H1 (cell line): ENCODE measurements around the gene RAPGEF6. TPM values are rescaled to one million over a fixed set of nuclear protein-coding genes. Genes with fewer than 3 reads are reported as not detected.

ENCODE experiments used
- CTCF ChIA-PET: fragments of 300-600 bp; sonication (Branson Sonifier 250); formaldehyde crosslinking; loops from one replicate; lab custom pipeline; 2021; ENCODE audit not compliant: partially characterized antibody; lab: Charles Lee
- POLR2A ChIA-PET: fragments of 300-600 bp; sonication (Branson Sonifier 250); formaldehyde crosslinking; loops from one replicate; lab custom pipeline; 2021; ENCODE audit warnings: inconsistent platforms; ENCODE audit not compliant: partially characterized antibody; lab: Charles Lee
- DNase-seq, 2 experiments: peaks; one replicate each; pipeline versions ENCODE4 v3.0.0 to v3.0.0-alpha.2; 2010 to 2022; ENCODE audit warnings: low spot score in 2 of 2, low read depth in 1 of 2, mixed read lengths in 1 of 2
- FAIRE-seq: peaks from 2 replicates; lab custom pipeline; 2011; peaks lifted over from hg19 to GRCh38; lab: Jason Lieb, UNC
- H2AFZ ChIP-seq: 2 replicates; pipeline ENCODE4 v1.8.1; 2012; ENCODE audit warnings: low read length, inconsistent platforms
- H2AK5ac ChIP-seq: 2 replicates; pipeline ENCODE4 v1.6.1; 2013; ENCODE audit warnings: low read depth, low read length
- H2BK120ac ChIP-seq: replicated peaks from 2 replicates; pipeline ENCODE3; 2013; ENCODE audit warnings: low read depth, low read length, inconsistent platforms
- H2BK12ac ChIP-seq: 2 replicates; pipeline ENCODE4 v1.6.1; 2013; ENCODE audit warnings: low read depth, low read length
- H2BK15ac ChIP-seq: 2 replicates; pipeline ENCODE4 v1.6.1; 2013; ENCODE audit warnings: low read length
- H2BK20ac ChIP-seq: 2 replicates; pipeline ENCODE4 v1.6.1; 2013; ENCODE audit warnings: low read length
- H2BK5ac ChIP-seq: 2 replicates; pipeline ENCODE4 v1.6.1; 2013; ENCODE audit warnings: low read depth, low read length
- H3K14ac ChIP-seq: 2 replicates; pipeline ENCODE4 v1.6.1; 2013; ENCODE audit warnings: inconsistent platforms; ENCODE audit not compliant: insufficient read length
- H3K18ac ChIP-seq: 2 replicates; pipeline ENCODE4 v1.6.1; 2013; ENCODE audit warnings: low read length; ENCODE audit errors: extremely low read depth
- H3K23ac ChIP-seq: 2 replicates; pipeline ENCODE4 v1.6.1; 2013; ENCODE audit warnings: inconsistent platforms; ENCODE audit not compliant: insufficient read length
- H3K23me2 ChIP-seq: 2 replicates; pipeline ENCODE4 v1.6.1; 2013; ENCODE audit warnings: low read depth, low read length
- H3K27ac ChIP-seq: 2 replicates; pipeline ENCODE4 v1.6.1; 2011; ENCODE audit warnings: low read depth, low read length, inconsistent platforms
- H3K27me3 ChIP-seq, 4 experiments: replicated peaks in 1 of 4; 1 replicate in 1 of 4; 2 replicates in 3 of 4; pipeline versions ENCODE4 v1.6.1 to v1.8.1; 2011 to 2013; ENCODE audit warnings: low read length in 3 of 4, mild to moderate bottlenecking in 3 of 4, inconsistent platforms in 2 of 4, mixed read lengths in 2 of 4, moderate library complexity in 1 of 4; ENCODE audit not compliant: control insufficient read depth in 3 of 4, insufficient read depth in 3 of 4; ENCODE audit errors: extremely low read depth in 1 of 4
- H3K36me3 ChIP-seq, 4 experiments: 2 replicates each; pipeline versions ENCODE4 v1.6.1 to v1.8.1; 2011 to 2013; ENCODE audit warnings: mild to moderate bottlenecking in 4 of 4, low read length in 3 of 4, moderate library complexity in 2 of 4, control low read depth in 1 of 4, inconsistent platforms in 1 of 4; ENCODE audit not compliant: insufficient read depth in 4 of 4, control insufficient read depth in 2 of 4
- H3K4ac ChIP-seq: replicated peaks from 2 replicates; pipeline ENCODE3; 2013; ENCODE audit warnings: low read length, low read depth, mixed read lengths, inconsistent platforms; ENCODE audit not compliant: insufficient read length
- H3K4me1 ChIP-seq, 4 experiments: replicated peaks in 1 of 4; 1 replicate in 1 of 4; 2 replicates in 3 of 4; pipeline versions ENCODE4 v1.6.1 to v1.8.1; 2011 to 2013; ENCODE audit warnings: low read length in 3 of 4, inconsistent platforms in 2 of 4, mixed read lengths in 1 of 4; ENCODE audit not compliant: insufficient read depth in 4 of 4, control insufficient read depth in 3 of 4
- H3K4me2 ChIP-seq, 2 experiments: 2 replicates each; pipeline versions ENCODE4 v1.6.1 to v1.8.1; 2011 to 2013; ENCODE audit warnings: low read depth in 2 of 2, low read length in 2 of 2, control low read depth in 1 of 2, inconsistent platforms in 1 of 2, mild to moderate bottlenecking in 1 of 2; ENCODE audit not compliant: insufficient read depth in 1 of 2
- H3K4me3 ChIP-seq, 4 experiments: fragments of 200-600, 300-600 bp in 1 of 4; sonication (generic), shearing (Covaris generic), sonication (Bioruptor Twin) in 1 of 4; 2 replicates each; pipeline versions ENCODE4 v1.5.1 to v1.8.1; 2011 to 2016; ENCODE audit warnings: low read length in 4 of 4, low read depth in 3 of 4, control low read depth in 2 of 4, inconsistent platforms in 2 of 4, mild to moderate bottlenecking in 2 of 4, mixed read lengths in 1 of 4, moderate library complexity in 1 of 4; ENCODE audit not compliant: insufficient read depth in 2 of 4; ENCODE audit errors: extremely low read depth in 1 of 4
- H3K56ac ChIP-seq: replicated peaks from 2 replicates; pipeline ENCODE3; 2013; ENCODE audit warnings: low read depth, mild to moderate bottlenecking, mixed read lengths, low read length, inconsistent platforms; ENCODE audit not compliant: insufficient read length
- H3K79me1 ChIP-seq: 2 replicates; pipeline ENCODE4 v1.6.1; 2013; ENCODE audit warnings: low read depth, low read length, control low read depth
- H3K79me2 ChIP-seq, 2 experiments: 2 replicates each; pipeline versions ENCODE4 v1.6.1 to v1.8.1; 2012 to 2013; ENCODE audit warnings: low read length in 2 of 2, mild to moderate bottlenecking in 2 of 2, inconsistent platforms in 1 of 2; ENCODE audit not compliant: insufficient read depth in 2 of 2, control insufficient read depth in 1 of 2
- H3K9ac ChIP-seq, 4 experiments: replicated peaks in 1 of 4; 1 replicate in 1 of 4; 2 replicates in 3 of 4; pipeline versions ENCODE4 v1.6.1 to v1.8.1; 2011 to 2013; ENCODE audit warnings: low read depth in 3 of 4, low read length in 3 of 4, control low read depth in 2 of 4, mild to moderate bottlenecking in 2 of 4, moderate library complexity in 2 of 4, inconsistent platforms in 1 of 4; ENCODE audit errors: extremely low read depth in 1 of 4
- H3K9me3 ChIP-seq, 2 experiments: 2 replicates each; pipeline versions ENCODE4 v1.6.1 to v1.8.1; 2012 to 2013; ENCODE audit warnings: mild to moderate bottlenecking in 2 of 2, moderate library complexity in 2 of 2, control low read depth in 1 of 2, inconsistent platforms in 1 of 2, low read depth in 1 of 2, low read length in 1 of 2, mixed read lengths in 1 of 2; ENCODE audit not compliant: insufficient read depth in 2 of 2
- H4K20me1 ChIP-seq, 2 experiments: replicated peaks in 1 of 2; 2 replicates each; pipeline versions ENCODE3 to v1.8.1; 2011 to 2013; ENCODE audit warnings: inconsistent platforms in 2 of 2, low read length in 2 of 2, mild to moderate bottlenecking in 1 of 2; ENCODE audit not compliant: insufficient read depth in 2 of 2, control insufficient read depth in 1 of 2
- H4K5ac ChIP-seq: 2 replicates; pipeline ENCODE4 v1.6.1; 2013; ENCODE audit warnings: low read length, low read depth, mixed read lengths, inconsistent platforms; ENCODE audit not compliant: insufficient read length
- H4K8ac ChIP-seq: 2 replicates; pipeline ENCODE4 v1.8.0; 2013; ENCODE audit warnings: mild to moderate bottlenecking, moderate library complexity, low read length, inconsistent platforms; ENCODE audit not compliant: insufficient read depth; ENCODE audit errors: extremely low read depth
- H4K91ac ChIP-seq: replicated peaks from 2 replicates; pipeline ENCODE3; 2013; ENCODE audit warnings: low read length, mixed read lengths, inconsistent platforms; ENCODE audit not compliant: insufficient read length
- EGR1 ChIP-seq: IDR thresholded peaks from 2 replicates; pipeline ENCODE4 v1.6.1; 2011; ENCODE audit warnings: low read depth, low read length, borderline replicate concordance
- WGBS, 2 experiments: shearing (Covaris generic) in 1 of 2; methylation state at CpG; one replicate each; pipeline versions ENCODE4 v1.1.6 to v1.1.7; 2013 to 2015; ENCODE audit warnings: low lambda C conversion rate in 2 of 2, mixed read lengths in 2 of 2, inconsistent platforms in 1 of 2, low coverage in 1 of 2, missing lambda C conversion rate in 1 of 2; ENCODE audit not compliant: insufficient replicate concordance in 2 of 2, insufficient coverage in 1 of 2, insufficient read length in 1 of 2; ENCODE audit errors: extremely low coverage in 1 of 2, missing lambda C conversion rate in 1 of 2; 5-methylcytosine and 5-hydroxymethylcytosine counted together
- polyA plus RNA-seq, 7 experiments: library from polyadenylated mRNA; depleted of rRNA in 3 of 7; stranded (reverse) in 5 of 7; unstranded in 2 of 7; fragments of >200 nt in 5 of 7; fragments of 200-250 nt in 2 of 7; gene quantifications; 1 replicate in 5 of 7; 2 replicates in 1 of 7; 4 replicates in 1 of 7; pipeline versions ENCODE4 v1.2.1 to v1.2.3, GENCODE V29; 2011 to 2013; ENCODE audit warnings: missing spikeins in 2 of 7, mixed read lengths in 2 of 7
- total RNA-seq: library from RNA; stranded (reverse); fragmentation: NEBNext Ultra II Directional; extraction: Animal tissue kit (Norgen Biotek cat#: 25700); gene quantifications from 2 replicates; pipeline ENCODE4 v1.2.1, GENCODE V29; 2021

RAPGEF6 gene
- total and polyA plus RNA-seq, 2 of the 8 experiments (the other 6 are each of a cell fraction or from before 2014, with no cell fraction given): 4.8 to 20.0 TPM

- H3K23me2 ChIP-seq: no peaks in the 10 kb centered on the region
- no peak overlapping the region for H3K14ac ChIP-seq
- H2BK20ac ChIP-seq: no peak overlapping the region
- H3K9ac ChIP-seq: no peak overlapping the region
- no peak overlapping the region for H2BK15ac ChIP-seq
- H3K23ac ChIP-seq: no peak overlapping the region
- H3K27me3 ChIP-seq: no peaks in the 10 kb centered on the region
- no peak overlapping the region for H3K4ac ChIP-seq
- no peaks in the 10 kb centered on the region for H4K20me1 ChIP-seq
- no peak overlapping the region for H3K4me3 ChIP-seq
- H2AK5ac ChIP-seq: no peak overlapping the region
- no peak for FAIRE-seq
- no peaks in the 10 kb centered on the region for H3K9me3 ChIP-seq
- POLR2A ChIA-PET: no interaction called here
- H3K36me3 ChIP-seq: peaks cover 0 to 8% (median under 1%) of the 10 kb centered on the region in 4 experiments; a peak in 3 of 8 replicates
- no peak overlapping the region for H3K18ac ChIP-seq
- no peak overlapping the region for H3K27ac ChIP-seq
- no peak overlapping the region for H3K4me2 ChIP-seq
- H4K91ac ChIP-seq: no peak overlapping the region
- H2BK5ac ChIP-seq: no peak overlapping the region
- no peak overlapping the region for H2BK12ac ChIP-seq
- no peak overlapping the region for H3K56ac ChIP-seq
- H3K79me2 ChIP-seq: no peaks in the 10 kb centered on the region
- H3K79me1 ChIP-seq: no peaks in the 10 kb centered on the region
- no peak for TF ChIP-seq EGR1
- DNase-seq: no peak
- no peak overlapping the region for H4K5ac ChIP-seq
- H4K8ac ChIP-seq: no peak overlapping the region
- WGBS, 2 experiments: 92% methylated on average over 7 of the region's 7 CpGs; no CpG with 5 or more reads in 1 of the 2 experiments
- no peak overlapping the region for H2AFZ ChIP-seq
- CTCF ChIA-PET: interaction anchor here (0.7 to 1.8 kb wide), 4 partner anchors 10 to 591 kb away, joined by 3 to 6 read pairs (median 3); no protein-coding TSS in a partner anchor
- no peak overlapping the region for H2BK120ac ChIP-seq
- H3K4me1 ChIP-seq: no peaks in the 10 kb centered on the region
Observed at GRCh38 chr5:131418846-131419245, 216.2 kb downstream of the RAPGEF6 start.
